ENCODE results near the gene CCDC92B.

Gene CCDC92B

GRCh38 chr17:2770129-2770528, 20.7 kb upstream of the CCDC92B start:
- Histone ChIP-seq H3F3A (ENCODE audit: control insufficient read depth, insufficient read depth) (no peaks in the 10 kb centered on the region), H3K4me2 (ENCODE audit: low read length) (no peak overlapping the region), H3K36me3 (ENCODE audit: control insufficient read depth, low read length) (no peaks in the 10 kb centered on the region), H3K9me3 (ENCODE audit: control insufficient read depth, insufficient read depth, low read length) (no peaks in the 10 kb centered on the region), H4K20me1 (ENCODE audit: control insufficient read depth, insufficient read depth, low read depth, low read length) (no peaks in the 10 kb centered on the region), H3K4me3 (ENCODE audit: low read length) (no peak overlapping the region), H3K4me1 (ENCODE audit: control insufficient read depth, low read length) (no peaks in the 10 kb centered on the region), H3K27ac (ENCODE audit: low read depth, low read length) (no peak overlapping the region), H3K9me2 (replicated peaks; ENCODE audit: control insufficient read depth, low read length) (no peaks in the 10 kb centered on the region), H3K79me2 (ENCODE audit: control insufficient read depth, low read length) (no peaks in the 10 kb centered on the region), H3K27me3 (ENCODE audit: control insufficient read depth, low read length) (no peaks in the 10 kb centered on the region; the same call in 1 of the 2 replicates)
- no peak for TF ChIP-seq EZH2phosphoT487 (IDR thresholded peaks at IDR 0.05; ENCODE audit: borderline replicate concordance, low read length)
- no peak for TF ChIP-seq CTCF (IDR thresholded peaks at IDR 0.05; ENCODE audit: low read depth, low read length, poor library complexity, severe bottlenecking)

GRCh38 chr17:2758870-2759269, 9.4 kb upstream of the CCDC92B start:
- no peaks in the 10 kb centered on the region for H3K4me1 ChIP-seq (ENCODE audit: control insufficient read depth, low read length)
- H3K9me3 ChIP-seq (ENCODE audit: control insufficient read depth, insufficient read depth, low read length): no peaks in the 10 kb centered on the region
- H3K79me2 ChIP-seq (ENCODE audit: control insufficient read depth, low read length): no peaks in the 10 kb centered on the region
- no peaks in the 10 kb centered on the region for H3K36me3 ChIP-seq (ENCODE audit: control insufficient read depth, low read length)
- H3F3A ChIP-seq (ENCODE audit: control insufficient read depth, insufficient read depth): no peaks in the 10 kb centered on the region
- H3K27ac ChIP-seq (ENCODE audit: low read depth, low read length): no peak overlapping the region
- TF ChIP-seq CTCF (IDR thresholded peaks at IDR 0.05; ENCODE audit: low read depth, low read length, poor library complexity, severe bottlenecking): no peak
- no peak for TF ChIP-seq EZH2phosphoT487 (IDR thresholded peaks at IDR 0.05; ENCODE audit: borderline replicate concordance, low read length)
- no peaks in the 10 kb centered on the region for H3K9me2 ChIP-seq (replicated peaks; ENCODE audit: control insufficient read depth, low read length)
- H3K27me3 ChIP-seq (ENCODE audit: control insufficient read depth, low read length): peaks cover 4% of the 10 kb centered on the region
- H4K20me1 ChIP-seq (ENCODE audit: control insufficient read depth, insufficient read depth, low read depth, low read length): no peaks in the 10 kb centered on the region
- H3K4me2 ChIP-seq (ENCODE audit: low read length): no peak overlapping the region
- H3K4me3 ChIP-seq (ENCODE audit: low read length): no peak overlapping the region

GRCh38 chr17:2755891-2756724, 6.7 kb upstream of the CCDC92B start:
- no peaks in the 10 kb centered on the region for H3K9me3 ChIP-seq (ENCODE audit: control insufficient read depth, insufficient read depth, low read length)
- no peak overlapping the region for H3K4me3 ChIP-seq (ENCODE audit: low read length)

More at GRCh38 chr17:2755891-2756724, 6.7 kb upstream of the CCDC92B start:
- H3K27me3 ChIP-seq (ENCODE audit: control insufficient read depth, low read length): 0 out of 2 replicates have a peak, but pooled peaks cover 4% of the 10 kb centered on the region
- H3K4me1 ChIP-seq (ENCODE audit: control insufficient read depth, low read length): no peaks in the 10 kb centered on the region
- TF ChIP-seq EZH2phosphoT487 (IDR thresholded peaks at IDR 0.05; ENCODE audit: borderline replicate concordance, low read length) (no peak), CTCF (IDR thresholded peaks at IDR 0.05; ENCODE audit: low read depth, low read length, poor library complexity, severe bottlenecking) (no peak)
- H3K36me3 ChIP-seq (ENCODE audit: control insufficient read depth, low read length): no peaks in the 10 kb centered on the region
- no peaks in the 10 kb centered on the region for H3K79me2 ChIP-seq (ENCODE audit: control insufficient read depth, low read length)
- H4K20me1 ChIP-seq (ENCODE audit: control insufficient read depth, insufficient read depth, low read depth, low read length): no peaks in the 10 kb centered on the region
- H3F3A ChIP-seq (ENCODE audit: control insufficient read depth, insufficient read depth): no peaks in the 10 kb centered on the region
- no peak overlapping the region for H3K4me2 ChIP-seq (ENCODE audit: low read length)
- no peak overlapping the region for H3K27ac ChIP-seq (ENCODE audit: low read depth, low read length)
- no peaks in the 10 kb centered on the region for H3K9me2 ChIP-seq (replicated peaks; ENCODE audit: control insufficient read depth, low read length)

Measured in DOHH2 (cell line).